K562 (cell line): ENCODE results near the gene FADS6. TPM values are rescaled to one million over a fixed set of nuclear protein-coding genes. Genes with fewer than 3 reads are reported as not detected.

Experiments
- ATAC-seq: fragments of 200-7000 bp; cut with Tn5 transposase; 3 replicates; pipeline ENCODE4 v1.9.1; 2020; ENCODE audit warnings: moderate library complexity
- BruUV-seq: library from RNA; stranded (reverse); fragments of 400-500 nt; replicated peaks from 2 replicates; lab custom pipeline; 2021; lab: Mats Ljungman, UMichigan
- CTCF ChIA-PET: fragments of 300-600 bp; formaldehyde crosslinking; extraction: SDS; loops from one replicate; lab custom pipeline; 2021; ENCODE audit warnings: low intra/inter-chr PET ratio; lab: Yijun Ruan, JAX
- POLR2A ChIA-PET: fragments of 300-600, 350-650 bp; sonication (Branson Sonifier 250); formaldehyde crosslinking; extraction: SDS; loops from one replicate; lab custom pipeline; 2021; ENCODE audit warnings: antibody characterized with exemption, inconsistent platforms; lab: Yijun Ruan, JAX
- DNase-seq, 4 experiments: peaks; one replicate each; pipeline versions ENCODE4 v3.0.0 to v3.0.0-alpha.2; 2011 to 2018; ENCODE audit warnings: low spot score in 3 of 4, mixed read lengths in 3 of 4; ENCODE audit errors: extremely low read depth in 1 of 4
- FAIRE-seq: peaks from 2 replicates; lab custom pipeline; 2011; peaks lifted over from hg19 to GRCh38; lab: Jason Lieb, UNC
- H2AFZ ChIP-seq: 2 replicates; pipeline ENCODE4 v1.6.0; 2011; ENCODE audit warnings: low read depth, low read length, control low read depth, inconsistent platforms
- H3K27ac ChIP-seq: fragments of 200-600 bp; 3 replicates; pipeline ENCODE4 v1.8.0; 2011; ENCODE audit warnings: low read depth, mild to moderate bottlenecking, control low read depth, inconsistent platforms, low read length, moderate library complexity, mixed read lengths; ENCODE audit errors: extremely low read depth
- H3K27me3 ChIP-seq, 2 experiments: fragments of 300-600 bp in 1 of 2; 2 replicates in 1 of 2; 3 replicates in 1 of 2; pipeline versions ENCODE4 v1.6.0 to v1.8.0; 2011; ENCODE audit warnings: inconsistent platforms in 2 of 2, low read length in 2 of 2, mild to moderate bottlenecking in 1 of 2, mixed read lengths in 1 of 2, moderate library complexity in 1 of 2; ENCODE audit not compliant: control insufficient read depth in 2 of 2, insufficient read depth in 2 of 2
- H3K36me3 ChIP-seq: fragments of 300-600 bp; 3 replicates; pipeline ENCODE4 v1.8.0; 2011; ENCODE audit warnings: mild to moderate bottlenecking, low read length, inconsistent platforms; ENCODE audit not compliant: control insufficient read depth, insufficient read depth
- H3K4me1 ChIP-seq, 2 experiments: fragments of 200-600 bp in 1 of 2; replicated peaks in 1 of 2; 2 replicates in 1 of 2; 3 replicates in 1 of 2; pipeline versions ENCODE4 v1.5.1 to v1.8.0; 2011; ENCODE audit warnings: inconsistent platforms in 2 of 2, low read length in 2 of 2, mild to moderate bottlenecking in 1 of 2, mixed read lengths in 1 of 2, moderate library complexity in 1 of 2; ENCODE audit not compliant: control insufficient read depth in 2 of 2, insufficient read depth in 2 of 2
- H3K4me2 ChIP-seq: 2 replicates; pipeline ENCODE4 v1.6.1; 2011; ENCODE audit warnings: low read length, control low read depth, inconsistent platforms, mixed read lengths; ENCODE audit not compliant: insufficient read depth
- H3K4me3 ChIP-seq: fragments of 200-600 bp; sonication (generic), shearing (Covaris generic); 2 replicates; pipeline ENCODE4 v1.5.1; 2016; ENCODE audit warnings: control low read depth, inconsistent platforms
- H3K79me2 ChIP-seq: fragments of 200-600 bp; 3 replicates; pipeline ENCODE4 v1.8.0; 2011; ENCODE audit warnings: low read length, inconsistent platforms; ENCODE audit not compliant: control insufficient read depth, insufficient read depth
- H3K9ac ChIP-seq, 2 experiments: 2 replicates each; pipeline versions ENCODE4 v1.6.0 to v1.6.1; 2011; ENCODE audit warnings: low read depth in 2 of 2, low read length in 2 of 2, control low read depth in 1 of 2, inconsistent platforms in 1 of 2, mild to moderate bottlenecking in 1 of 2, mixed read lengths in 1 of 2; ENCODE audit not compliant: insufficient read depth in 1 of 2
- H3K9me1 ChIP-seq: one replicate; pipeline ENCODE4 v1.6.0; 2011; ENCODE audit warnings: inconsistent platforms, mild to moderate bottlenecking, low read length, moderate library complexity; ENCODE audit not compliant: control insufficient read depth, insufficient read depth
- H3K9me3 ChIP-seq: replicated peaks from 2 replicates; pipeline ENCODE4 v1.5.1; 2011; ENCODE audit warnings: low read depth, low read length, inconsistent platforms; ENCODE audit not compliant: control insufficient read depth, insufficient read depth
- H4K20me1 ChIP-seq: replicated peaks from 2 replicates; pipeline ENCODE4 v1.6.1; 2011; ENCODE audit warnings: low read length, inconsistent platforms, mixed read lengths; ENCODE audit not compliant: control insufficient read depth, insufficient read depth
- ARHGAP35 ChIP-seq: fragments of 450-650 bp; IDR thresholded peaks from 2 replicates; pipeline ENCODE4 v1.6.1; 2018; ENCODE audit not compliant: partially characterized antibody
- PCBP1 ChIP-seq: fragments of 200-400 bp; formaldehyde crosslinking; IDR thresholded peaks from 2 replicates; pipeline ENCODE4 v1.6.1; 2018; ENCODE audit warnings: mild to moderate bottlenecking, low read depth, low read length; ENCODE audit not compliant: poor library complexity, severe bottlenecking
- TAL1 ChIP-seq: fragments of 450-650 bp; IDR thresholded peaks from 2 replicates; pipeline ENCODE4 v1.6.1; 2016; ENCODE audit warnings: mild to moderate bottlenecking
- ZSCAN32 ChIP-seq: fragments of 450-650 bp; formaldehyde crosslinking; IDR thresholded peaks from 2 replicates; pipeline ENCODE4 v1.4.0; 2020; ENCODE audit warnings: mild to moderate bottlenecking, moderate library complexity
- ZZZ3 ChIP-seq: fragments of 450-650 bp; IDR thresholded peaks from 2 replicates; pipeline ENCODE4 v1.6.1; 2016; ENCODE audit warnings: antibody characterized with exemption, mild to moderate bottlenecking, moderate library complexity
- WGBS: fragments of 100-300 bp; shearing (Covaris generic); methylation state at CpG from one replicate; pipeline ENCODE4 v1.1.6; 2016; ENCODE audit warnings: low coverage, mixed read lengths; ENCODE audit not compliant: insufficient coverage; ENCODE audit errors: missing lambda C conversion rate; 5-methylcytosine and 5-hydroxymethylcytosine counted together
- in situ Hi-C: fragments of 300-500 bp; cut with MboI; formaldehyde crosslinking; loops from 4 replicates; pipeline ENCODE4 v1.15.0; 2018; ENCODE audit warnings: inconsistent platforms, mixed read lengths
- intact Hi-C: fragments of 100-400 bp; cut with micrococcal nuclease; formaldehyde crosslinking; loops from 2 replicates; pipeline ENCODE4 v1.14.2; 2022
- polyA plus RNA-seq, 8 experiments: library from polyadenylated mRNA; depleted of rRNA in 4 of 8; stranded (reverse) in 5 of 8; unstranded in 3 of 8; fragments of >200 nt; fragmentation: Nextera tagmentation in 2 of 8; fragmentation: Illumina TruSeq in 1 of 8; extraction: Ambion mirVana in 2 of 8; extraction: Trizol in 1 of 8; gene quantifications; 2 replicates each; pipeline versions ENCODE4 v1.2.1 to v1.2.3, GENCODE V29; 2011 to 2014; ENCODE audit warnings: inconsistent platforms in 1 of 8, missing spikeins in 1 of 8
- total RNA-seq, 7 experiments: library from RNA; depleted of rRNA in 6 of 7; stranded (reverse); fragments of >200 nt in 6 of 7; fragmentation: Illumina TruSeq in 2 of 7; extraction: Trizol in 2 of 7; gene quantifications; 2 replicates each; pipeline versions ENCODE4 v1.2.1 to v1.2.3, GENCODE V29; 2011 to 2021; ENCODE audit warnings: low replicate concordance in 1 of 7
- TF ChIP-seq, protein P1 (sequence below): fragments of 450-650 bp; formaldehyde crosslinking; IDR thresholded peaks from 2 replicates; pipeline ENCODE4 v1.4.0; 2020; ENCODE audit warnings: mild to moderate bottlenecking
- TF ChIP-seq, protein P2 (sequence below): fragments of 450-650 bp; IDR thresholded peaks from 2 replicates; pipeline ENCODE4 v1.6.1; 2017; ENCODE audit warnings: antibody characterized with exemption
- TF ChIP-seq, protein P3 (sequence below), 2 experiments: fragments of 450-650 bp in 1 of 2; sonication (generic) in 1 of 2; formaldehyde crosslinking in 1 of 2; IDR thresholded peaks; 2 replicates each; pipeline versions ENCODE4 v1.7.1 to v1.9.0; 2016 to 2022; ENCODE audit warnings: inconsistent platforms in 1 of 2, mild to moderate bottlenecking in 1 of 2, missing genetic modification reagents in 1 of 2

Gene FADS6
- total and polyA plus RNA-seq, 9 of the 15 experiments (the other 6 are each of a cell fraction or from before 2014, with no cell fraction given), result 0.18 to 0.22 TPM; not detected in 7

DNA sequence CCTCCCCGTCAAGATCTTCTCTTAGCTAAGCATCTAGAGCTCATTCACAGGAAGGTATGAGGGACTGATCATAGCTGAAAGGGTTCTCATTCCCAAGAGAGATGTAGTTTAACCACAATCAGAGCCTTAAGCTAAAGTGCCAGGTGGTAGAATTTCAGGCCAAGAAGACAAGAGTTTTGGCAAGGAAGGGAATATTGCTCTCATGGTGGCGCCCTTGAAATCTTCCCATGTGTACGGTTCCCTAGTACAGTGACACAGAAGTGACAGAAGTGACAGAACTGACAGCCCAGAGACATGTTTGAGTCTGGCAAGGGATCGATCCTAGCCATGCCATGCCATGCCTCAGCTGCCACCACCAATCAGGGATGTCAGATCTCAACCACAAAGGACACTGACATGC is 36.2 kb downstream of the FADS6 start (continued):
- TF ChIP-seq, protein P1, sequence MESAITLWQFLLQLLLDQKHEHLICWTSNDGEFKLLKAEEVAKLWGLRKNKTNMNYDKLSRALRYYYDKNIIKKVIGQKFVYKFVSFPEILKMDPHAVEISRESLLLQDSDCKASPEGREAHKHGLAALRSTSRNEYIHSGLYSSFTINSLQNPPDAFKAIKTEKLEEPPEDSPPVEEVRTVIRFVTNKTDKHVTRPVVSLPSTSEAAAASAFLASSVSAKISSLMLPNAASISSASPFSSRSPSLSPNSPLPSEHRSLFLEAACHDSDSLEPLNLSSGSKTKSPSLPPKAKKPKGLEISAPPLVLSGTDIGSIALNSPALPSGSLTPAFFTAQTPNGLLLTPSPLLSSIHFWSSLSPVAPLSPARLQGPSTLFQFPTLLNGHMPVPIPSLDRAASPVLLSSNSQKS (CRISPR knock-in tag), result no peak
- TF ChIP-seq ZSCAN32 (CRISPR knock-in tag) (no peak), ZZZ3 (no peak)

DNA sequence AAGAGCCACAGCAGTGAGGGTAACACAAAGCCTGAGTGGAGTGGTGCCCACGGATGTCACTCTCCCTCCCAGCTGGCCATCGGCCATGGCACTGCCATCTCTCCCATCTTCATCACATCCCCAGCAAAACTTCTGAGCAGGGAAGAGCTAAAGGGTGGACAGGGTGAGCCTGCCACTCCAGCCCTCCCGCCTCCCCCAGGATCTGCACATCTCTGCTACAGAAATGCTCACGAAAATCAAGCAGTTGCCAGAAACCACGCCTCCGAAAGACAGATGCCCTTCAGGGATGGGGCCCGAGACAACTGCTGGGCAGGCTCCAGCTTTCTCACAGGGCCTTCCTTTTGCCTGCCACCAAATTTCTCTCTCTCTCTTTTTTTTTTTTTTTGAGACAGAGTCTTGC is 37.3 kb downstream of the FADS6 start:
- ATAC-seq (no peak), DNase-seq (no peak), FAIRE-seq (no peak)
- in situ Hi-C loops (loop anchor here (5.0 kb wide), 1 partner anchor 64 kb away; no protein-coding TSS in a partner anchor), intact Hi-C loops (no loop called here)
- H4K20me1 ChIP-seq, result 0 out of 2 replicates have a peak, but pooled peaks cover under 1% of the 10 kb centered on the region
- H3K36me3 ChIP-seq, result no peaks in the 10 kb centered on the region
- H3K4me2 ChIP-seq, result no peak overlapping the region
- H3K9me1 ChIP-seq, result no peaks in the 10 kb centered on the region
- H3K9ac ChIP-seq, result 0 out of 4 replicates have a peak overlapping the region, but pooled peaks of 1 of the 2 experiments have one; percentile 26
- no peaks in the 10 kb centered on the region for H3K79me2 ChIP-seq
- H2AFZ ChIP-seq, result no peak overlapping the region
- H3K4me1 ChIP-seq, result peaks cover 0 to 48% of the 10 kb centered on the region in 2 experiments; a peak in 2 of 5 replicates
- H3K27ac ChIP-seq, result no peak overlapping the region
- H3K27me3 ChIP-seq, result peaks cover 0 to 37% of the 10 kb centered on the region in 2 experiments; a peak in 2 of 5 replicates
- 32% methylated on average over 7 of the region's 7 CpGs for WGBS
- CTCF ChIA-PET, result no interaction called here
- POLR2A ChIA-PET, result interaction anchor here (0.6 to 1.4 kb wide), 4 partner anchors 15 to 494 kb away, joined by 3 read pairs; no protein-coding TSS in a partner anchor
- H3K4me3 ChIP-seq, result no peak overlapping the region
- BruUV-seq, result no TSS peak
- no peaks in the 10 kb centered on the region for H3K9me3 ChIP-seq
- TF ChIP-seq, protein P2, sequence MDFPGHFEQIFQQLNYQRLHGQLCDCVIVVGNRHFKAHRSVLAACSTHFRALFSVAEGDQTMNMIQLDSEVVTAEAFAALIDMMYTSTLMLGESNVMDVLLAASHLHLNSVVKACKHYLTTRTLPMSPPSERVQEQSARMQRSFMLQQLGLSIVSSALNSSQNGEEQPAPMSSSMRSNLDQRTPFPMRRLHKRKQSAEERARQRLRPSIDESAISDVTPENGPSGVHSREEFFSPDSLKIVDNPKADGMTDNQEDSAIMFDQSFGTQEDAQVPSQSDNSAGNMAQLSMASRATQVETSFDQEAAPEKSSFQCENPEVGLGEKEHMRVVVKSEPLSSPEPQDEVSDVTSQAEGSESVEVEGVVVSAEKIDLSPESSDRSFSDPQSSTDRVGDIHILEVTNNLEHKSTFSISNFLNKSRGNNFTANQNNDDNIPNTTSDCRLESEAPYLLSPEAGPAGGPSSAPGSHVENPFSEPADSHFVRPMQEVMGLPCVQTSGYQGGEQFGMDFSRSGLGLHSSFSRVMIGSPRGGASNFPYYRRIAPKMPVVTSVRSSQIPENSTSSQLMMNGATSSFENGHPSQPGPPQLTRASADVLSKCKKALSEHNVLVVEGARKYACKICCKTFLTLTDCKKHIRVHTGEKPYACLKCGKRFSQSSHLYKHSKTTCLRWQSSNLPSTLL, result no peak
- TF ChIP-seq TAL1 (no peak), ARHGAP35 (no peak), PCBP1 (no peak)
- TF ChIP-seq, protein P3, sequence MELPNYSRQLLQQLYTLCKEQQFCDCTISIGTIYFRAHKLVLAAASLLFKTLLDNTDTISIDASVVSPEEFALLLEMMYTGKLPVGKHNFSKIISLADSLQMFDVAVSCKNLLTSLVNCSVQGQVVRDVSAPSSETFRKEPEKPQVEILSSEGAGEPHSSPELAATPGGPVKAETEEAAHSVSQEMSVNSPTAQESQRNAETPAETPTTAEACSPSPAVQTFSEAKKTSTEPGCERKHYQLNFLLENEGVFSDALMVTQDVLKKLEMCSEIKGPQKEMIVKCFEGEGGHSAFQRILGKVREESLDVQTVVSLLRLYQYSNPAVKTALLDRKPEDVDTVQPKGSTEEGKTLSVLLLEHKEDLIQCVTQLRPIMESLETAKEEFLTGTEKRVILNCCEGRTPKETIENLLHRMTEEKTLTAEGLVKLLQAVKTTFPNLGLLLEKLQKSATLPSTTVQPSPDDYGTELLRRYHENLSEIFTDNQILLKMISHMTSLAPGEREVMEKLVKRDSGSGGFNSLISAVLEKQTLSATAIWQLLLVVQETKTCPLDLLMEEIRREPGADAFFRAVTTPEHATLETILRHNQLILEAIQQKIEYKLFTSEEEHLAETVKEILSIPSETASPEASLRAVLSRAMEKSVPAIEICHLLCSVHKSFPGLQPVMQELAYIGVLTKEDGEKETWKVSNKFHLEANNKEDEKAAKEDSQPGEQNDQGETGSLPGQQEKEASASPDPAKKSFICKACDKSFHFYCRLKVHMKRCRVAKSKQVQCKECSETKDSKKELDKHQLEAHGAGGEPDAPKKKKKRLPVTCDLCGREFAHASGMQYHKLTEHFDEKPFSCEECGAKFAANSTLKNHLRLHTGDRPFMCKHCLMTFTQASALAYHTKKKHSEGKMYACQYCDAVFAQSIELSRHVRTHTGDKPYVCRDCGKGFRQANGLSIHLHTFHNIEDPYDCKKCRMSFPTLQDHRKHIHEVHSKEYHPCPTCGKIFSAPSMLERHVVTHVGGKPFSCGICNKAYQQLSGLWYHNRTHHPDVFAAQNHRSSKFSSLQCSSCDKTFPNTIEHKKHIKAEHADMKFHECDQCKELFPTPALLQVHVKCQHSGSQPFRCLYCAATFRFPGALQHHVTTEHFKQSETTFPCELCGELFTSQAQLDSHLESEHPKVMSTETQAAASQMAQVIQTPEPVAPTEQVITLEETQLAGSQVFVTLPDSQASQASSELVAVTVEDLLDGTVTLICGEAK (IDR thresholded peaks at IDR 0.05), result no peak
- TF ChIP-seq, protein P3 (CRISPR knock-in tag; IDR thresholded peaks at IDR 0.05), result no peak
